Progenitor cell of endocrine pancreas (in vitro differentiated cells): ENCODE measurements around the gene SCAMP3. TPM values are rescaled to one million over a fixed set of nuclear protein-coding genes. Genes with fewer than 3 reads are reported as not detected.
A peak's percentile ranks its signal among the peaks of the same experiment; 100 is the strongest.

Experiments used
- DNase-seq: peaks from one replicate; pipeline ENCODE4 v3.0.0; 2021; ENCODE audit warnings: low spot score; ENCODE audit not compliant: unreplicated experiment
- H3K27ac Mint-ChIP-seq: 2 replicates; pipeline ENCODE4 v1.8.0; 2021; ENCODE audit warnings: mild to moderate bottlenecking, moderate library complexity, mixed read lengths
- H3K27me3 Mint-ChIP-seq: 2 replicates; pipeline ENCODE4 v1.8.0; 2021; ENCODE audit warnings: mixed read lengths
- H3K36me3 Mint-ChIP-seq: 2 replicates; pipeline ENCODE4 v1.8.0; 2022; ENCODE audit warnings: mixed read lengths; ENCODE audit not compliant: insufficient read depth
- H3K4me1 Mint-ChIP-seq: 2 replicates; pipeline ENCODE4 v1.8.0; 2021; ENCODE audit warnings: low read depth, mixed read lengths
- H3K4me3 Mint-ChIP-seq: 2 replicates; pipeline ENCODE4 v1.8.0; 2021; ENCODE audit warnings: low read depth, mild to moderate bottlenecking, moderate library complexity, mixed read lengths
- H3K9me3 Mint-ChIP-seq: 2 replicates; pipeline ENCODE4 v1.8.0; 2021; ENCODE audit warnings: low read depth, mixed read lengths
- total RNA-seq: library from RNA; stranded (reverse); gene quantifications from 2 replicates; pipeline ENCODE4 v1.2.1, GENCODE V29; 2021
- TF ChIP-seq, protein P1 (sequence below): fragments of 200-600 bp; sonication (generic); IDR thresholded peaks from one replicate; pipeline ENCODE4 v1.5.0; 2021; ENCODE audit warnings: antibody characterized with exemption, mild to moderate bottlenecking; ENCODE audit not compliant: unreplicated experiment

The SCAMP3 gene
- total RNA-seq, 1 donor from 2014 or later: 53.1 TPM

DNA sequence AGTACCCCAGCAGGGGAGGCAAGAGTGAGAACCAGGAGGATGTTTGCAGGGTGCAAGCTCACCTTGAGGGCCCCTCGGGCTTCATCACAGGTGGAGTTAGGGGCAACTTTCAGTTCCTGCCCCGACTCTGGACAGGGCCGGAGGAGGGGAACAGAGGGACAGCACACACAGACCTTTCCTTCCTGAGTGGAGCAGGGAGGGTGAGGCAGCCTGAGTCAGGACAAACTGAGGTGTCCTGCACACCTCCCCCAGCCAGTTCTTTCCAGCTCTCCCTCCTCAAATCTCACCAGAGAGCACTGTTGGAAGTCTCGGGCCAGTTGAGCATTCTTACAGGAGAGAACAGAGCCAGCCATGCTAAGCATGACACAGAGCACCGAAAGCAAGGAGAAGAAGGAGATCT is 8.4 kb downstream of the SCAMP3 start:
- H3K9me3 Mint-ChIP-seq: no peaks in the 10 kb centered on the region
- TF ChIP-seq, protein P1, sequence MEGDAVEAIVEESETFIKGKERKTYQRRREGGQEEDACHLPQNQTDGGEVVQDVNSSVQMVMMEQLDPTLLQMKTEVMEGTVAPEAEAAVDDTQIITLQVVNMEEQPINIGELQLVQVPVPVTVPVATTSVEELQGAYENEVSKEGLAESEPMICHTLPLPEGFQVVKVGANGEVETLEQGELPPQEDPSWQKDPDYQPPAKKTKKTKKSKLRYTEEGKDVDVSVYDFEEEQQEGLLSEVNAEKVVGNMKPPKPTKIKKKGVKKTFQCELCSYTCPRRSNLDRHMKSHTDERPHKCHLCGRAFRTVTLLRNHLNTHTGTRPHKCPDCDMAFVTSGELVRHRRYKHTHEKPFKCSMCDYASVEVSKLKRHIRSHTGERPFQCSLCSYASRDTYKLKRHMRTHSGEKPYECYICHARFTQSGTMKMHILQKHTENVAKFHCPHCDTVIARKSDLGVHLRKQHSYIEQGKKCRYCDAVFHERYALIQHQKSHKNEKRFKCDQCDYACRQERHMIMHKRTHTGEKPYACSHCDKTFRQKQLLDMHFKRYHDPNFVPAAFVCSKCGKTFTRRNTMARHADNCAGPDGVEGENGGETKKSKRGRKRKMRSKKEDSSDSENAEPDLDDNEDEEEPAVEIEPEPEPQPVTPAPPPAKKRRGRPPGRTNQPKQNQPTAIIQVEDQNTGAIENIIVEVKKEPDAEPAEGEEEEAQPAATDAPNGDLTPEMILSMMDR: no peak
- no peaks in the 10 kb centered on the region for H3K27me3 Mint-ChIP-seq
- H3K4me3 Mint-ChIP-seq: peak overlapping the region; percentile 81
- H3K4me1 Mint-ChIP-seq: peaks cover 21% of the 10 kb centered on the region
- H3K27ac Mint-ChIP-seq: peak overlapping the region; percentile 67
- peaks cover 11% of the 10 kb centered on the region for H3K36me3 Mint-ChIP-seq
- DNase-seq: no peak

DNA sequence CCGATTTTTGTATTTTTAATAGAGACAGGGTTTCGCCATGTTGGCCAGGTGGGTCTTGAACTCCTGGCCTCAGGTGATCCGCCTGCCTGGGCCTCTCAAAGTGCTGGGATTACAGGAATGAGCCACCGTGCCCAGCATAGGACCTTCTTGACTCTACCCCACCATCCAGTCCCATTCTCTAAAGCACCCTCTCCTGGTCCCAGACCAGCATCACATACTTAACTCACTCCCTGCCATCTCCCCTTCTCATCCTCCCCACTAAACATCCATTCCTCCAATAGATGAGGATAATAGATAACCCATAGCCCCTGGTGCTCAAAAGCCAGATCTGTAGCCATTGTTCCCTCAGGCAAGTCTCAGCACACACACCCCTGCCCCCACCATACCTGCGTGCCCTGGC is 9.0 kb downstream of the SCAMP3 start:
- H3K36me3 Mint-ChIP-seq: peaks cover 8% of the 10 kb centered on the region
- TF ChIP-seq, protein P1: no peak
- peaks cover 21% of the 10 kb centered on the region for H3K4me1 Mint-ChIP-seq
- DNase-seq: no peak
- peak overlapping the region; percentile 67 for H3K27ac Mint-ChIP-seq
- H3K4me3 Mint-ChIP-seq: peak overlapping the region; percentile 81
- H3K27me3 Mint-ChIP-seq: no peaks in the 10 kb centered on the region
- H3K9me3 Mint-ChIP-seq: no peaks in the 10 kb centered on the region

DNA sequence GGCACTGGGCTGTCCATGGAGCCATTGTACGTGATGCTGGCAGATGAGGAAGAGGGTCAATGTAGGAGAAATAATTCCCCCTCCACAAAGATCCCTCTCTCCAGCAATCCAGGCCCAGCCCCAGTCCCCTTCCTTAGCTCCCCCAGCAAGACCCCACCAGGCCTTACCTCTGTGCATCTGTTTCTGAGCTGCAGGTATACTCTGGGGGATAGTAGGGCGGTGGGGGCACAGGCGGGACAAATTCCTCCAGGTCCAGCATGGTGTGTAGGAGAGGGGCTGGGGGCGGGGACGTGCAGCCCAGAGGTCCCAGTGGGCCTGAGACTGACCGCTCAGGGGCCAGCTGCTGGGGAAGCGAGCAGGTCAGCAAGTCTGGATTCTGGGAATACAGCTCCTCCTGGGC is 10.6 kb downstream of the SCAMP3 start:
- TF ChIP-seq, protein P1: no peak
- Mint-ChIP-seq H3K4me3 (no peak overlapping the region), H3K9me3 (no peaks in the 10 kb centered on the region), H3K27me3 (no peaks in the 10 kb centered on the region), H3K27ac (no peak overlapping the region), H3K4me1 (peaks cover 21% of the 10 kb centered on the region), H3K36me3 (peaks cover 7% of the 10 kb centered on the region)
- DNase-seq: no peak

DNA sequence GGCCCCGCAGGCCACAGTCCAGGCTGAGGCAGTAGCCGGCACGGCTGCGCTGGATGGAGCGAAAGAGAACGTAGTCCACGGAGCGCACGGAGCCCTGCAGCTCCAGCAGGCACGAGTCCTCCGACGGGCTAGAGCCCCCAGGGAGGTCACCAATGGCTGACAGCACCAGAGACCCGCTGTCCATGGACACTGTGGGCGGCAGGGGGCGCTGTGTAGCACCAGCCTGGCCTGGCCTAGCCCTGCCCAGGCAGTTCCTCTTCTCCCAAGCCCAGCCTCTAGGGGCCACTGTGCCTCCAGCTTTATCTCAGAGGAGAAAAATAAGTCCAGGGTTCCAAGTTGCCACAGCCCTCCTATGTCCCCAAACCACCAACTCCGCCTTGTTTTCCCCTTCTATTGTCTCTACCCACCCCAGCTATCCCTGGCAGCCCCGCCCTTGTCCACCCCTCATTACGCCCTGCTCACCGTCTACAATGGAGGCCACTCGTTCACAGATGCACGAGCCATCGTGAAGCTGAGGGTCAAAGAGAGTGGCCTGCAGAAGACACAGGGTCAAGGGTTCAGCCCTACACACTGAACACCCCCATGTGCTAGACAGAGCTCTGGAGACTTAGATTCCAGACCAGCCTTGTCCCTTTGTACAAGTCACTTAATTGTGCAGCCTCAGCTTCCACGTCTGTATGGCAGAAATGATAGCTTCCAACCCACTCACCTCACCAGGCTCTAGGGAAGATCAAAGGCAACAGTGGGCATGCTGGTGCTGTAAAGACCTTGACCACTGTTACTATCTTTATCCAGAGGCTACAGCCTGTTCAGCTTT is 11.3 kb downstream of the SCAMP3 start:
- no peaks in the 10 kb centered on the region for H3K27me3 Mint-ChIP-seq
- no peaks in the 10 kb centered on the region for H3K9me3 Mint-ChIP-seq
- TF ChIP-seq, protein P1: peak; percentile 99
- peak; percentile 97 for DNase-seq
- no peak overlapping the region for H3K4me3 Mint-ChIP-seq
- H3K36me3 Mint-ChIP-seq: peaks cover 9% of the 10 kb centered on the region
- peaks cover 20% of the 10 kb centered on the region for H3K4me1 Mint-ChIP-seq
- peak overlapping the region; percentile 85 for H3K27ac Mint-ChIP-seq

DNA sequence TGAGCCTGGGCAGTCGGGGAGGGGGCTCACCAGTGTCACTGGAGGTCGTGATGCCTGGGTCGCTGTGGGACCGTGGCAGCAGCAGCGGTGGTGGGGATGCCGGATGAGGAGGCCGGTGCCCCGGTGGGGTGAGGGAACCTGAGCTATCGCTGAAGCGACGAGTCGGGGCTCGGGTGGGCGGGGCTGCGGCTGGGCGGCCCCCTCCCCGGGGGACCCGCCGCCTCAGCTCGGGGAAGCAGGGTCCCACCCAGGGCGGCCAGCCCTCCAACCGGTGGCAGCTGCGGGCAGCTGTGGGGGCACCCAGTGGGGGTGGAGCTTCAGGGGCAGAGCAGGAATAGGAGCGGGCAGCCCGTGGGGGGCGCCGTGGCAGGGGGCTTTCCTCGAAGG is 11.9 kb downstream of the SCAMP3 start:
- H3K4me1 Mint-ChIP-seq: peaks cover 17% of the 10 kb centered on the region
- H3K27me3 Mint-ChIP-seq: no peaks in the 10 kb centered on the region
- DNase-seq: no peak
- TF ChIP-seq, protein P1: no peak
- peaks cover 9% of the 10 kb centered on the region for H3K36me3 Mint-ChIP-seq
- H3K27ac Mint-ChIP-seq: no peak overlapping the region
- no peaks in the 10 kb centered on the region for H3K9me3 Mint-ChIP-seq
- no peak overlapping the region for H3K4me3 Mint-ChIP-seq
